ENCODE data around the gene MUC6.

The MUC6 gene

DNA sequence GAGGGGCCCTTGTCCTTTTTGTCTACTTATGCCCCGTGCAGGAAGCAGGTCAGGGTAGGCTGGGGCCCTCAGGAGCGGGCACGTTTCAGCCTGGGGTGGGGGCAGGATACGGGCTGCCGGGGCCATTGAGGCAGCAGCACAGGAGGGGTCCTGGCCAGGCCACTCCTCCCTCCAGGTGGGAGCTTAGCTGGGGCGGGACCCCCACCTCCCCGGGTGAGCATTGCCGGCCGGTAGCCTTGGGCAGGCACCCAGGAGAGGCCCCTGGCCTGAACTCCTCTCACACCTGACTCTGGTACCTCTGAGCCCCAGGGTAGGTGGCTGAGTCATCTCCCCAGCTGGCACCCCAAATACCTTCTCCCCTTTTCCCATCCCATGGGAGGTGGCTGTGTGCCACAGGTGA is 5.0 kb upstream of the MUC6 start:
- H3K27me3 ChIP-seq (replicated peaks; ENCODE audit: control insufficient read depth, insufficient read depth, low read length) = no peaks in the 10 kb centered on the region; the same call in 1 of the 2 replicates
- DNase-seq (ENCODE audit: extremely low read depth, insufficient read length) = no peak
- no peak overlapping the region for H3K4me3 ChIP-seq (replicated peaks; ENCODE audit: low read depth, low read length)

DNA sequence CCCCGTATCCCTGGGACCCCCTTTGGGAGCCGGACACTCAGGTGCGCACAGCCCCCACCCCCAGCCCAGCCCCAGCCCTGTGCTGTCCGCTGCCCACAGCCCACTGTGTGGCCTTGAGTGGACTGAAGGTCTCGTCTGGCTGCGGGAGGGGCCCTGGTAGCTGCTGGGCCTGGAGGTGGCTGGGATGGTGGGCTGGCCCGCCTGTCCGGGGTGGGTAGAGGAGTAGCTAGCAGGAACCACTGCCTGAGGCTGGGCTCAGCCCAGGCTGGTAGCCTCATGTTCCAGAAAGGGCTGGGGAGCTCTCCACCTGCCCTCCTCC is 4.6 kb upstream of the MUC6 start:
- no peak overlapping the region for H3K4me3 ChIP-seq (replicated peaks; ENCODE audit: low read depth, low read length)
- TF ChIP-seq, protein P1, sequence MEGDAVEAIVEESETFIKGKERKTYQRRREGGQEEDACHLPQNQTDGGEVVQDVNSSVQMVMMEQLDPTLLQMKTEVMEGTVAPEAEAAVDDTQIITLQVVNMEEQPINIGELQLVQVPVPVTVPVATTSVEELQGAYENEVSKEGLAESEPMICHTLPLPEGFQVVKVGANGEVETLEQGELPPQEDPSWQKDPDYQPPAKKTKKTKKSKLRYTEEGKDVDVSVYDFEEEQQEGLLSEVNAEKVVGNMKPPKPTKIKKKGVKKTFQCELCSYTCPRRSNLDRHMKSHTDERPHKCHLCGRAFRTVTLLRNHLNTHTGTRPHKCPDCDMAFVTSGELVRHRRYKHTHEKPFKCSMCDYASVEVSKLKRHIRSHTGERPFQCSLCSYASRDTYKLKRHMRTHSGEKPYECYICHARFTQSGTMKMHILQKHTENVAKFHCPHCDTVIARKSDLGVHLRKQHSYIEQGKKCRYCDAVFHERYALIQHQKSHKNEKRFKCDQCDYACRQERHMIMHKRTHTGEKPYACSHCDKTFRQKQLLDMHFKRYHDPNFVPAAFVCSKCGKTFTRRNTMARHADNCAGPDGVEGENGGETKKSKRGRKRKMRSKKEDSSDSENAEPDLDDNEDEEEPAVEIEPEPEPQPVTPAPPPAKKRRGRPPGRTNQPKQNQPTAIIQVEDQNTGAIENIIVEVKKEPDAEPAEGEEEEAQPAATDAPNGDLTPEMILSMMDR (IDR thresholded peaks at IDR 0.05; ENCODE audit: insufficient read depth, low read length, poor library complexity, severe bottlenecking) = no peak
- no peaks in the 10 kb centered on the region; the same call in 1 of the 2 replicates for H3K27me3 ChIP-seq (replicated peaks; ENCODE audit: control insufficient read depth, insufficient read depth, low read length)
- no peaks in the 10 kb centered on the region for H3K36me3 ChIP-seq (ENCODE audit: control insufficient read depth, insufficient read depth, low read length)
- DNase-seq (ENCODE audit: extremely low read depth, insufficient read length) = no peak

More for the DNA sequence above, 5.0 kb upstream of the MUC6 start:
- no peaks in the 10 kb centered on the region for H3K36me3 ChIP-seq (ENCODE audit: control insufficient read depth, insufficient read depth, low read length)
- TF ChIP-seq, protein P1 (IDR thresholded peaks at IDR 0.05; ENCODE audit: insufficient read depth, low read length, poor library complexity, severe bottlenecking) = no peak

DNA sequence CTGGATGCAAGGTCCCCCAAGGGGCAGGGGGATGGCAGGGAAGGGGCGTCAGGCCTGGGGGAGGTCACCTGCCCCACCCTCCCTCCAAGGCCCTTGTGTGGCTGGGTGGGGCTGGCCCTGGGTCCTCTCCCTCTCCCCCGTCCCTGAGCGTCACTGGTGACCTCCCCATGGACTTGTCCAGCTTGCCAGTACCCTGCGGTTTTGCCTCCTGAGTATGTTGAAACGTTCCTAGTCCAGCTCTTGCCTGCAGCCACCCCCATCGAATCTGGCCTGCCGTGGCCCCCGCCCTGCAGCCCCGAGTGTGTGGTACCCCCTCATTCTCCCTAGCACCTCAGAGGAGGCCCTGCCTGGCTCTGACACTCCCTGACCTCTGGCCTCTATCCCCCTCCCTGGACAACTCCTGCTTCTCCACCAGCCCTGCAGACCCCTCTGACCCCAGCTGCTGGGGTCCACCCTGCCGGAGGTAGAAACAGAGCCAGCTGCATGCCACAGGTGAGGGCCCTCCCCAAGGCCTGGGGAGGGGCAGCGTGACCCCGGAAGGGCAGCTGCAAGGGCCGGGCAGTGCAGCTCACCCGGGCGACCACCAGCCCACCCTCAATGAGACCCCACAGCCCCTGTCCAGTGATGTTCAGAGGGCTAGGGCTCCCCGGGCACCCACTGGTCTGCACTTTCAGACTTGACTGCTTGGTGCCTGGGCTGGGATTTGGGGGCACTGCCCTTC is 4.1 kb upstream of the MUC6 start:
- Histone ChIP-seq H3K27me3 (replicated peaks; ENCODE audit: control insufficient read depth, insufficient read depth, low read length) (no peaks in the 10 kb centered on the region; the same call in 1 of the 2 replicates), H3K4me3 (replicated peaks; ENCODE audit: low read depth, low read length) (no peak overlapping the region), H3K36me3 (ENCODE audit: control insufficient read depth, insufficient read depth, low read length) (no peaks in the 10 kb centered on the region)
- TF ChIP-seq, protein P1 (IDR thresholded peaks at IDR 0.05; ENCODE audit: insufficient read depth, low read length, poor library complexity, severe bottlenecking) = no peak
- DNase-seq (ENCODE audit: extremely low read depth, insufficient read length) = no peak

DNA sequence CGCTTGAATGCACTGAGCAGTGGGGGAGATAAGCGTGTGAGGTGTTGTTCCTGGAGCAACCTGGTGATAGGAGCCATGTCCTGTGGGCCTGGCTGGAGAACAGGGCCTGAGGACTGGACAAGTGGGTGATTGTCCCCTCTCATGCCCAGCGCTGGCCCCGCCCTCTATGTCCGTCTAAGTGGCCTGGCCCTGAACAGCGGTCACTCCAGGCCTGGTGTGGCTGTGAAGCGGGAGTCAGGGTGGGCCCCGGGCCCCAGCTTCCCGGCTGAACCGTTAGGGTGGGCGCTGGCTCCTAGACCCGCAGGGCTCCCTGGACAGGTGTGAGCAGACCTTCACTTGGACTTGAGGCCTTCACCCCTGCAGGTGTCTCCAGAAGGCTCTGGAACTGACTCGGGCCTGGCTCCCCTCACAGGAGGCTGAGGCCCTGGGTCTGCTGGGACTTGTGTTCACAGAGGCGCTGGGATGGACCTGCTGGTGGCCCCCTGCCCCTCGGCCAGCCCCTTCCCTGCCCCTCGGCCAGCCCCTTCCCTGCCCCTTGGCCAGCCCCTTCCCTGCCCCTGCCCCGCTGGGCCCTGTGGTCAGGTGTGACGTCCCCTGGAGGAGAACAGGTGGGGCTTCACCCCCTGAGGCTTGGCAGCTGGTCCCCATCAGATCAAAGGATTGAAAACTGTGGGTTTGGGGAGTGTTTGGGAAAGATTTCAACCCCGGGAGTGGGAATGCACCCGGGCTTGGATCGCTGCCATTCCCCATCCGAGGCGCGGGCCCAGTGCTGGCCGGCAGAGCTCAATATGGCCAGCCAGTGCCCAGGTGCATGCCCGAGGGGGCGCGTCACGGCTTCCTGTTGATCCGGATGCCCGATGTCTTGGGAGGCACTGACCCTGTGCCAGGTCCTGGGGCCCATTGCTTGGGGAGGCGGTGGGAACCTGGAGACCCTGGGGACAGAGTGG is 3.2 kb upstream of the MUC6 start:
- TF ChIP-seq, protein P1 (IDR thresholded peaks at IDR 0.05; ENCODE audit: insufficient read depth, low read length, poor library complexity, severe bottlenecking) = no peak
- no peak overlapping the region for H3K4me3 ChIP-seq (replicated peaks; ENCODE audit: low read depth, low read length)
- H3K27me3 ChIP-seq (replicated peaks; ENCODE audit: control insufficient read depth, insufficient read depth, low read length) = no peaks in the 10 kb centered on the region; the same call in 1 of the 2 replicates
- no peak for DNase-seq (ENCODE audit: extremely low read depth, insufficient read length)
- H3K36me3 ChIP-seq (ENCODE audit: control insufficient read depth, insufficient read depth, low read length) = no peaks in the 10 kb centered on the region

DNA sequence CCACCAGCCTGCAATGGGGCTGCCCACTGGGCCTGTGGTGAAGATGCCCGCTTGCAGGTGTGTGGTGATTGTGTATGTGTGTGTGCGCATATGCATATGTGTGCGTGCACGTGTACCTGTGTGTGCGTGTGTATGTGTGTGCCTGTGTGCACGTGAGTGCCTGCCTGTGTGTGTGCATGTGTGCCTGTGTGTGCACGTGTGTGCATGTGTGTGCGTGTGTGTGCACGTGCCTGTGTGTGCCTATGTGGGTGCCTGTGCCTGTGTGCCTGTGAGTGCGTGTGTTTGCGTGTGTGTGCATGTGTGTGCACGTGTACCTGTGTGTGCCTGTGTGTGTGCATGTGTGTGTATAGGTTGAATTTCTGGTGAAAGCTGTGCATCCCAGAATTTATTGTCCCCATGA is 2.4 kb upstream of the MUC6 start:
- no peaks in the 10 kb centered on the region for H3K36me3 ChIP-seq (ENCODE audit: control insufficient read depth, insufficient read depth, low read length)
- TF ChIP-seq, protein P1 (IDR thresholded peaks at IDR 0.05; ENCODE audit: insufficient read depth, low read length, poor library complexity, severe bottlenecking) = no peak
- H3K27me3 ChIP-seq (replicated peaks; ENCODE audit: control insufficient read depth, insufficient read depth, low read length) = no peaks in the 10 kb centered on the region; the same call in 1 of the 2 replicates
- DNase-seq (ENCODE audit: extremely low read depth, insufficient read length) = no peak
- H3K4me3 ChIP-seq (replicated peaks; ENCODE audit: low read depth, low read length) = no peak overlapping the region

All from GM06990 (cell line).